ENCODE measurements around the gene ZNF837.

GRCh38 chr19:58388175-58388526 is 7.3 kb upstream of the ZNF837 start:
- TF ChIP-seq CTCF (IDR thresholded peaks at IDR 0.05) (no peak), POLR2AphosphoS5 (IDR thresholded peaks at IDR 0.05) (no peak), POLR2A (IDR thresholded peaks at IDR 0.05) (no peak), EP300 (IDR thresholded peaks at IDR 0.05) (no peak)

All from stomach (tissue), 4 donors.